MV-4-11 (cell line): Measurements from ENCODE around the gene KIF19.
"Not testable (repeated sequence)": the region's sequence is repeated elsewhere in the genome, so short reads cannot be mapped to it uniquely, and the experiment has no call there.

Experiments
- DNase-seq: peaks from one replicate; lab custom pipeline; 2025; lab: John Stamatoyannopoulos, UW

KIF19 gene

DNA sequence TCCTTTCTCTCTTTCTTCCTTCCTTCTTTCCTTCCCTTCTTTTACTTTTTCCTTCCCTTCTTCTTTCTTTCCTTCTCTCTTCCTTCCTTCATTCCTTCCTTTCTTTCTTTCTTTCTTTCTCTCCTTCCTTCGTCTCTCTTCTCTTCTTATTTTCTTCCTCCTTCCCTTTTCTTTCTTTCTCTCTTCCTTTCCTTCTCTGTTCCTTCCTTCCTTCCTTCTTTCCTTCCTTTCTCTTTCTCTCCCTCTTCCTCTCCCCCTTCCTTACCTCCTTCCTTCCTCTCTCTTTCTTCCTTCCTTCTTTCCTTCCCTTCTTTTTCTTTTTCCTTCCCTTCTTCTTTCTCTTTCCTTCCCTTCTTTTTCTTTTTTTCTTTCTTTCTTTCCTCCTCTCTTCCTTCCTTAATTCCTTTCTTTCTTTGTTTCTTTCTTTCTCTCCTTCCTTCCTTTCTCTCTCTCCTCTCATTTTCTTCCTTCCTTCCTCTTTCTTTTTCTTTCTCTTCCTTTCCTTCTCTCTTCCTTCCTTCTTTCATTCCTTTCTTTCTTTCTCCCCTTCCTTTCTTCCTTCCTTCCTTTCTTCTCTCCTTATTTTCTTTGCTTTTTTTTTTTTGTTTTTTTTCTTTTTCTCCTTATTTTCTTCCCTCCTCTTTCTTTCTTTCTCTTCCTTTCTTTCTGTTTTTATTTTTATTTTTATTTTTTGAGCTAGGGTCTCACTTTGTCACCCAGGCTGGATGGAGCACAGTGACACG, 64.1 kb downstream of the KIF19 start:
- DNase-seq, result no peak

DNA sequence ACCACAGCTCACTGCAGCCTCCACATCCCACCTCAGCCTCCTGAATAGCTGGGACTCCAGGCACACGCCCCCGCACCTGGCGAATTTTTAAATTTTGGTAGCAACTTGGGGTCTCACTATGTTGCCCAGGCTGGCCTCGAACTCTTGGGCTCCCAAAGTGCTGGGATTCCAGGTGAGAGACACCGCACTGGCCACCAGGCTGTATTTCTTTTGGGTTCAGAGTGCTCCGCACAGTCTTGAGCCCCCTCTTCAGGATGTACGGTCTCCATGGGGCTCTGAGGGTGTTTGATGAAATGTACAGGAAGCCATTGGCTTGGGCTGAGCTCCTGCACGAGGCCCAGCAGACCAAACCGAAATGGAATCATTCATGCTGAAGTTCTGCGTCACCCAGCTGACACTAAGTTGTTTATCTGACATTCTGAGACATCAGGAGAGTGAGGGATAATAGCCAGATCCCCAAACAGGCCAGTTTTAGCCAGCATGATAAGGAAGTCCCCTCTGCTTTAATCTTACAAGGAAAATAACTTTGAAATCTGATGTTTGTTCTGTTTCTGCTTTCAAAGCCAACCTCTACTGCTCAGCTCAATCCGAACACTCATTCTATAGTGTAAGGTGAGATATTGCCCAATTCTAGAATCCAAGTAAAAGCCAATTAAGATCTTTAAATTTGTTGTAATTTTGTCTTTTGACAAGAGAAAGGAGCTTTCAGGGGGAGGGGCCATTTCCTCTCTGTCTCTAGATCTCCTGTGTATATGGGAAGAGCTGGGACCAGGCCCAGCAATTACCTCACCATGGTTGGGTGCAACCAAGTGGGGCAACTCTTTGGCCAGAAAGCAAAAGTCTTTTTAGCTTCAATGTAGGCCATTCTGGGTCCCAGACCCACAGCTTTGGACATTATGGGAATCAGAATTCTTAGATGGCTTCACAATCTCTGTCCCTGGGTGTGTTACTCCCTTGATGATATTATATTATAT, 64.9 kb downstream of the KIF19 start:
- no peak for DNase-seq

DNA sequence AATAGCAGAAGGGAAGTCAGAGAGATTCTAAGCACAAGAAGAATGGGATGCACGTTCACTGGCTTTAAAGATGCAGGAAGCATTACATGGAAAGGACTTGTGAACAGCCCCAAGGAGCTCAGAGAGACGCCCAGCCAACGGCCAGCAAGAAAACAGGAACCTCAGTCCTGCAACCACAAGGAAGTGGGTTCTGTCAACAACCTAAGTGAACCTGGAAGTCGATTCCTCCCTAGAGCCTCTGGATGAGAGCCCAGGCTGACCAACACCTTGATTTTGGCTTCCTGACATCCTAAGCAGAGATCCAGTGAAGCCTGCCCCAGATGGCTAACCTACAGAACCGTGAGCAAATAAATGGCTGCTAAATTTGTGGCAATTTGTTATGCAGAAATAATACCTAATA, 65.7 kb downstream of the KIF19 start:
- peak; percentile 64 for DNase-seq

DNA sequence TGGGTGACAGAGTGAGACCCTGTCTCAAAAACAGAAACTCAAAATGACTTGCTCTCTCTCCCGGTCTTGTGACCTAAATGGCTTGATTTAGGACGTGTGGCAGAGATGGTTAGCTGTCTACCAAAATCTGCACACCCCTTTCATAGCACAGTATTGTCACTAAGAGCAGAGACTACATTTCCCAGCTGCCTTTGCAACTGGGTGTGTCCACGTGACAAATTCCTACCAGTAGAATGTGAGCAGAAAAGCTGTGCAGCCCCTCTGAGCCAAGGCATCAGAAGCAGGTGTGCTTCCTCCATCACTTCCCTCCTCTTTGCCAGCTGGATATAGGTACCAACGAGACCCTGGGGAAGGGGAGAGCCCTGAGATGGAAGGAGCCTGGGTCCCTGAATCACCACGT, 66.8 kb downstream of the KIF19 start:
- DNase-seq, result no peak

DNA sequence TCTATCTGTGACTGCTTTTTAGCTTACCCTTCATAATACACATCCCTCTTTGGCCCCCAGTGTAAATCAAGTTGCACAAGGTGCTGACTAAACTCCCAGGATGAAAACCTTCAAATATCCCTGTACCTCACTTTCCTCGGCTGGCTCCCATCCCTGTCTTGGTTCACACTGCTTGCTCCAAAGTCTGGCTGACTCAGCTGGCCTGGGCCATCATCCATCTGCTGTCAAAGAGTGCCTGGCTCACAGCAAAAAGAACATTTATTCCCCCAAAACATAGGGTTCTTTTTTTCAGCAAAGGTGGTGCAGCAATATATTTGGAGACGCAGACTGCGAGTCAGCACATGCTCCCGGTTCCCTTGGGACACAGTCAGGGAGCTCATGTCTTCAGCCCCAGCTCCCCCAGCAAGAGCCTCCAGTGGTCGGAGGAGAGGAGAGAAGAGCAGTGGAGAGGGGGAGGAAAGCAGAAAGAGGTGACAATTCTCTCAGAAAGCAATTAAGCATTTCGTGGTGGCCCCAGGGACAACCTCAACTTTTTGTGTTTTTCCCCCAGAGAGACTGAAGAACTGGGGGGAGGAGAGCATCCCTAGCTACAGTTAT, 67.4 kb downstream of the KIF19 start:
- no peak for DNase-seq

DNA sequence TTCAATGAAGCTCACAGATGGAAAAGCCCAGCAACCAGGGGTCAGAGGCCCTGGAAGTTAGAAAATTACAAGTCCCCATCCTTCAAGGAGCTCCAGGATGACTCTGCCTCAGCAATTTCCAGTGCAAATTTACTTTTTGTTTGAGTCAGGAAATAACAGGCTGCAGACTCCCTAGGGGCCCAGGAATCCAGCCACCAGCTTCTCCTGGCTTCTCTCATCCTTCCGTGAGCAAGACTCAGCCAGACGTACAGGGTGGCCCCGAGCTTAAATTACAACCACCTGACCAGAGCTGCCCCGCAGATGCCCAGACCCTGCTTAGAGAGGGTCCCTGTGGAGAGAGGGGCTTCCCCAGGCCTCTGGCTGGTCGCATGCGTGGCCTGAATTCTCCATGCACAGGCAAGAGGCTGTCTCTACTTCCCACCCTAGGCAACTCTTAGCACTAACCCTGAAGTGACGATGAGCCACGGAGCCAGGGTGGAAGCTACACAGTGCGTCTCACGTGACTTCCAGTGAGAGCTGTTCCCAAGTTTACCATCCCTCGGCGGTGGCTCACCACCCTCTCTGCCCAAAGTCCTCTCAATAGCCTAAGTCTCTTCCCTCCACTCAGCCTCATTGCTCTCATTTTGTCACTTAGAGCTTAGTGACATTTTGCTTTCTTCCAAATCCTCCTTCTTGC, 68.4 kb downstream of the KIF19 start:
- no peak for DNase-seq

DNA sequence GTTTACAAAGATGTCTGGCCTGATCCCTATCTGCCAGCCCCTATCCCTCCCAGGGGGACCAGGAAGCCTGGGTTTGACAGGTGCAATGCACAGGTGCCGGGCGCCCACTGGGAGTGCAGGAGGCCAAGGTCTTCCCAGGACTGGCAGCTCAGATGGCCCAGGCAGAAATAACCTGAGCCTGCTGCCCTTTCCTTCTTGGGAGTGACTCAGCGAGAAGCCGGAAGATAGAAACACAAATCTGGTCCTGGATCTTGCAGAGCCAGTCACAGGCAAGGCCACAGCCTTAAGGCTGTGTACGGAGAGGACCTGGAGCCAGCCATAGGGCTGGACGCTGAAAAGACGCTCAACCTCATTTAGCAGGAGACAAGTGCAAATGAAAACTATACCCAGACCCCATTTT, 69.0 kb downstream of the KIF19 start:
- DNase-seq, result no peak

DNA sequence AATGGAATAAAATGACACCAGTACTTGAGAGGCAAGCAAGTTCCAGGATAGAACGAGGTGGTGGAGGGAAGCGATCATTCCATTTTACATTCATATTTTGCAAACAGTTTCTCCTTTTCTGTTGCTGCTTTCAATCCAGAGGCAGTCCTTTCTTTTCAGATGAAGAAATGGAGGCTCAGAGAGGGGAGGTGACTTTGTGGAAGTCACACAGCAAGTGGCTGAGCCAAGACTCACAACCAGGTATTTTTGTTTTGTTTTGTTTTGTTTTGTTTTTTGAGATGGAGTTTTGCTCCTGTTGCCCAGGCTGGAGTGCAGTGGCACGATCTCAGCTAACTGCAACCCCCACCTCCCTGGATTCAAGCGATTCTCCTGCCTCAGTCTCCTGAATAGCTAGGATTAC, 70.5 kb downstream of the KIF19 start:
- no peak for DNase-seq

DNA sequence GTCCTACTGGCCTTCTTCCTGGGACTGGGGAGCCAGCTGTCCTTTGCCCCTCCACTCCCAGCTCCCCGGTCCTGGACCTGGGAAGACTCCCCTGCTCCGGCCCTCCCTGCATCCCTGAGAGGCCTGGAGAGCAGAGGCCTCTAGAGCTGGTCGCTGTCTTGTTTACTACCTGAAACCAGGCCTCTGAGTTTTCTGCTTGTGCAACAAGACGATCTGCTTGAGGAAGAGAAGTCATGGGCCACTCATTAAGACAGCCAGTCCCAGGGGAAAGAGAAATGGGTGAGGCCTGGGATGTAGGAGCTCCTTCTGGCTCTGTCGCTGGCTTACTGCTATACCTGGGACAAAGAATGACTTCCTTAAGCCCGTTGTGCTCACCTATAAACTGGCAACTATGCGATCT, 76.0 kb downstream of the KIF19 start:
- DNase-seq, result no peak

DNA sequence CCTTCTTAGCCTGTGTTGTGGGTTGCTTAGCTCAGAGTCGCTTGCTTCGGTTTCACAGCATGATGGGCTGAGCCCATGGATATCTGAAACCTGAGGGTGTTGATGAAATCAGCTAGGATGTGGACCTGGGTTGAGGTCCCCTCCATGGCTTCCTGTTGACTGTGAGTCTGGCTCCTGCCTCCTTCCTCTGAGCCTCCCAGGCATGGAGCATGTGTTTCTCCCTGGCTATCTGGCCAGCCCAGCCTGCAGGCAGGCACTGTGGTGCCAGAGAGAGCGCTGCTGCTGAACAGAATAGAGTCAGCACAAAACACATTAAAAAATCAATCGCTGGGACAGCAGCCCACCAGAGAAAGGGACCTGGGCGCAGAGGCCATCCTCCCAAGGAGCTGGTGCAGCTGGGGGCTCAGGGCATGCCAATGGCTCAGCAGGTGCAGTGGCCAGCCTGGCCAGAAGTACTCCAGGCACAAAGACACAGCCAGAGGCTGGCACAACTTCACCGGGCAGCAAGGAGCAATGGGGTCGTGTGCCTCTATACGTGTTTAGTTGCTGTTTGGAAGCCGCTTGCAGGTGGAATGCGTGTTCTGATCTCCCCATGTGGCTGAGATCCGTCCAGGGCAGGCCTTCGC, 77.6 kb downstream of the KIF19 start:
- DNase-seq, result no peak

DNA sequence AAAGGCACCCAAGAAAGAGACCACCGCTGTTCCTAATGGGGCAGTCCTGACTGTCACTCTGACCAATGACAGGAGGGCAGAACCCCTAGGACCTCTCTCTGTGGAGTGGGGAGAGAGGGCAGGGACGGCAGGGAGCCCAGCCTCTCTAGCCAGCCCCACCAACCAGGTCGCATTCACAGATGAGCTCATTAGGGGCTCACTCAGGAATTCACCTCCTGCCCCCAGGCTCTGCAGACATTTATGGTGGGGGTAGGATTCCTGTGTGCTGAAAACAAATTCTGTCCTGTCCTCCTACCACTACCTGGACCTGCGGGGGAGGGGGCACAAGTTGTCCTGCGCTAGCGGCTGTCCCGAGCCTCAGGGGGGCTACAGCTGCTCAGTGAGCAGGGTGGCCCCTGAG, 78.2 kb downstream of the KIF19 start:
- no peak for DNase-seq

DNA sequence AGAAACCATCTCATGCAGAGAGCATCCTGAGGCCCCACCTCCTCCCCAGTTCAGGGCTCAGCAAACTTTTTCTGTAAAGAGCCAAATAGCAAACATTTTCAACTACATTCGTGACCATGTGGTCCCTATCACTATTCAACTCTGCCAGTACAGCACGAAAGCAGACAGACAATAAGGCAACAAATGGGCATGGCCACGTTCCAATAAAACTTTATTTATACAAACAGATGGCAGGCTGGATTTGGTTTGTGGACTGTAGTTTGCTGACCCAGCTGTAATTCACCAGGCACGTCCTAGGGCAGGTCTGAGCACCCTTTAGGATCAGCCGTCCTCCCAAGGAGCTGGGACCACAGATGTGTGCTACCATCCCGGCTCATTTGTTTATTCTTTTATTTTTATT, 78.8 kb downstream of the KIF19 start:
- DNase-seq, result no peak

DNA sequence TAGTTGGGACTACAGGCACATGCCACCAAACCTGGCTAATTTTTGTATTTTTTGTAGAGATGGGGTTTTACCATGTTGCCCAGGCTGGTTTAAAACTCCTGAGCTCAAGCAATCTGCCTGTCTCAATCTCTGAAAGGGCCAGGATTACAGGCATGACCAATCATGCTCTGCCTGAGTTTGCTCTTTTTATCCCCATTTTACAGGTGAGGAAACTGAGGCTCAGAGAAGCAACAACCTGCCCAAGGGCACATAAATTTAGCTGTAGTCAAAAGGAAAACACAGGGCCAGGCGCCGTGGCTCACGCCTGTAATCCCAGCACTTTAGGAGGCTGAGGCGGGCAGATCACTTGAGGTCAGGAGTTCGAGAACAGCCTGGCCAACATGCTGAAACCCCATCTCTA, 79.3 kb downstream of the KIF19 start:
- DNase-seq, result not testable (repeated sequence)
